Cardiac muscle cell (in vitro differentiated cells and primary cell): ENCODE results near the gene MCM10. TPM values are rescaled to one million over a fixed set of nuclear protein-coding genes. Genes with fewer than 3 reads are reported as not detected.
"Not testable (repeated sequence)": the region's sequence is repeated elsewhere in the genome, so short reads cannot be mapped to it uniquely, and the experiment has no call there.

Experiments
- DNase-seq, 2 donors: peaks; one replicate each; pipeline versions ENCODE4 v3.0.0 to v3.0.0-alpha.2; 2010 to 2017; ENCODE audit warnings: low read depth in 1 of 2, low spot score in 1 of 2
- H3K27ac ChIP-seq: fragments of 200-600 bp; sonication (generic); 2 replicates; pipeline ENCODE4 v1.5.1; 2016
- H3K27me3 ChIP-seq: fragments of 200-600 bp; sonication (generic); 2 replicates; pipeline ENCODE4 v1.6.0; 2016; ENCODE audit warnings: control low read depth
- H3K36me3 ChIP-seq: fragments of 200-600 bp; sonication (generic); 2 replicates; pipeline ENCODE4 v1.5.1; 2016; ENCODE audit warnings: control low read depth
- H3K4me1 ChIP-seq: fragments of 200-600 bp; sonication (generic); 2 replicates; pipeline ENCODE4 v1.8.1; 2017; ENCODE audit warnings: low read depth, mild to moderate bottlenecking, mixed run types
- H3K4me3 ChIP-seq: fragments of 200-600 bp; sonication (generic); 2 replicates; pipeline ENCODE4 v1.5.1; 2016; ENCODE audit warnings: mild to moderate bottlenecking
- H3K9me3 ChIP-seq: fragments of 200-600 bp; sonication (generic); 2 replicates; pipeline ENCODE4 v1.5.1; 2017; ENCODE audit warnings: low read depth, mild to moderate bottlenecking, control low read depth
- polyA plus RNA-seq: library from polyadenylated mRNA; unstranded; fragments of >200 nt; fragmentation: Nextera tagmentation; extraction: Ambion mirVana; gene quantifications from 2 replicates; pipeline ENCODE4 v1.2.1, GENCODE V29; 2016
- total RNA-seq: library from RNA; depleted of rRNA; stranded (reverse); fragments of >200 nt; gene quantifications from 2 replicates; pipeline ENCODE4 v1.2.3, GENCODE V29; 2016
- TF ChIP-seq, protein P1 (sequence below): IDR thresholded peaks from 2 replicates; pipeline ENCODE4 v1.5.1; 2012; ENCODE audit warnings: low read depth, mild to moderate bottlenecking, low read length

The MCM10 gene
- total and polyA plus RNA-seq, 2 experiments from 2014 or later: 3.9 to 10.0 TPM

DNA sequence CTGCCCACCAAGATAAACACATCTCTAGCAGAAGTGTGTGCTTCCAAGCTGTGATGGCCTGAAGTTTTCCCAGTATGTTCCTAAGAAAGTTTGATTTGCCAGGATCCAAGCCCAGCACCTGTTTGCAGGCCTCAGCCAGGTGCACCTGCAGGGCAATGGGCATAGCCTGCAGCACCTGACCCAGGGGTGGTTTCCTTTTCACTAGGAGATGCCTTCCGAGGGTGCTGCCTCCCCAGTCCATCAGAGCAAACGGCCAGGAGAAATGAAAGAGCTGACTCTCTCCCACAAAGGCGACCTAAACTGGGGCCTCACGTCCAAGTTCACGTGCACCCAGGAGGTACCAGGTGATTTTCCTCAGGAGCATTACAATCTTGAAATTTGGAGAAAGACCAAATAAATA, 65.7 kb downstream of the MCM10 start:
- H3K4me3 ChIP-seq: no peak overlapping the region
- no peak for DNase-seq
- no peaks in the 10 kb centered on the region for H3K9me3 ChIP-seq
- H3K36me3 ChIP-seq: no peaks in the 10 kb centered on the region
- H3K27me3 ChIP-seq: no peaks in the 10 kb centered on the region
- H3K27ac ChIP-seq: no peak overlapping the region
- TF ChIP-seq, protein P1, sequence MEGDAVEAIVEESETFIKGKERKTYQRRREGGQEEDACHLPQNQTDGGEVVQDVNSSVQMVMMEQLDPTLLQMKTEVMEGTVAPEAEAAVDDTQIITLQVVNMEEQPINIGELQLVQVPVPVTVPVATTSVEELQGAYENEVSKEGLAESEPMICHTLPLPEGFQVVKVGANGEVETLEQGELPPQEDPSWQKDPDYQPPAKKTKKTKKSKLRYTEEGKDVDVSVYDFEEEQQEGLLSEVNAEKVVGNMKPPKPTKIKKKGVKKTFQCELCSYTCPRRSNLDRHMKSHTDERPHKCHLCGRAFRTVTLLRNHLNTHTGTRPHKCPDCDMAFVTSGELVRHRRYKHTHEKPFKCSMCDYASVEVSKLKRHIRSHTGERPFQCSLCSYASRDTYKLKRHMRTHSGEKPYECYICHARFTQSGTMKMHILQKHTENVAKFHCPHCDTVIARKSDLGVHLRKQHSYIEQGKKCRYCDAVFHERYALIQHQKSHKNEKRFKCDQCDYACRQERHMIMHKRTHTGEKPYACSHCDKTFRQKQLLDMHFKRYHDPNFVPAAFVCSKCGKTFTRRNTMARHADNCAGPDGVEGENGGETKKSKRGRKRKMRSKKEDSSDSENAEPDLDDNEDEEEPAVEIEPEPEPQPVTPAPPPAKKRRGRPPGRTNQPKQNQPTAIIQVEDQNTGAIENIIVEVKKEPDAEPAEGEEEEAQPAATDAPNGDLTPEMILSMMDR: no peak
- no peaks in the 10 kb centered on the region for H3K4me1 ChIP-seq

DNA sequence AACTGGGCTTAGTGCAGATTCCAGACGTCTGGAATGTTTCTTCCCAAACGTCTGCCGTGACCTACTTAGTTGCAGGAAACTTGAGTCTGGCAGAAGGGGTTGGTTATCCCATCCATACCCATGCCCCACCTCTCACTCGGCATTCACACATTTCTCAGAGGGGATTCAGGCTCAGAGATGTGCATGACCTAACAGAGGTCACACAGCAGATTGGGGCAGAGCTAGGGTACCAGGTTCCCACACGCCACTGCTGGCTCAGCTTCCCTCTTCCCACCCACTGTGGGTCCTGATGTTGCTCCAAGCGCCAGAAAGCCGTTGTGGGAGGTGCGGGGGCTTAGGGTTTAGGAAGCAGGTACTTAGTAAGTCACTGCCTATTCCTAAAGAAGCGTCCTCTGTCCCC, 69.8 kb downstream of the MCM10 start:
- Histone ChIP-seq H3K4me3 (no peak overlapping the region), H3K9me3 (no peaks in the 10 kb centered on the region), H3K36me3 (no peaks in the 10 kb centered on the region), H3K27me3 (no peaks in the 10 kb centered on the region), H3K27ac (no peak overlapping the region), H3K4me1 (no peaks in the 10 kb centered on the region)
- TF ChIP-seq, protein P1: no peak
- DNase-seq: no peak

DNA sequence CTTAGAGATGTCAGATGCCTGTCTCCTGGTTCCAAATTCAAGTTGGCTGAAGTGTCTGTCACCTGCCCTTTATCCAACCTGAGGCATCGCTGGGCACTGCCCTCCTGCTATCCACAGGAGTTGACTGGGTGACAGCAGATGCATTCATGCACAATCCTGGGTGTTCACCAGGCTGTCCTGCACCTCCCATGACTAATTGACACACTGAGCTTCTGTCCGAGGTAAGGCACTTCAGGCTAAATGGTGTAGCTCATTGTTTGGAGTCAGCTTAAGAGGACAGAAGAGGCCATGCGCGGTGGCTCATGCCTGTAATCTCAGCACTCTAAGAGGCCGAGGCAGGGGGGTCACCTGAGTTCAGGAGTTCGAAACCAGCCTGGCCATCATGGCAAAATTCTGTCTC, 70.5 kb downstream of the MCM10 start:
- no peak overlapping the region for H3K27ac ChIP-seq
- H3K9me3 ChIP-seq: no peaks in the 10 kb centered on the region
- H3K27me3 ChIP-seq: no peaks in the 10 kb centered on the region
- TF ChIP-seq, protein P1: no peak
- no peaks in the 10 kb centered on the region for H3K4me1 ChIP-seq
- no peaks in the 10 kb centered on the region for H3K36me3 ChIP-seq
- DNase-seq: no peak
- no peak overlapping the region for H3K4me3 ChIP-seq

DNA sequence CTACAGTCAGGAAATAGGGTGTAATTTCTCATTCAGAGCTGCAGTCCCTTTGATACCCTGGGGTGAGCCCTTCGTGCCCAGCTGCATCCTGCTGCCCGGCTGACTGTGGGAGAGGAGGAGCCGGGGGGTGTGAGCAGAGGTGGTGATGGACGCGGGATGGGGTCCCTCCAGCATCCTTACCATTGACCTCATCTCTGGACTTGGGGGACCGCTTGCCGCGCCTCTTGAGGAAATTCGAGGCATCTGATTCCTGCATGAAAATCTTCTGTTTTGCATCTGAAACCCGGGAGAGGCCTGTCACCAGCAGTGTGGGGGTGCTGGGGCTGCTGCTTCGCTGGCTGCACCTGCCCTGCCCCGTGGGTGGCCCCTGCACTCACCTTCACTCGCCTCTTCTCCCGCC, 72.0 kb downstream of the MCM10 start:
- no peak for DNase-seq
- H3K36me3 ChIP-seq: no peaks in the 10 kb centered on the region
- TF ChIP-seq, protein P1: no peak
- no peaks in the 10 kb centered on the region for H3K4me1 ChIP-seq
- no peaks in the 10 kb centered on the region for H3K27me3 ChIP-seq
- no peaks in the 10 kb centered on the region for H3K9me3 ChIP-seq
- H3K4me3 ChIP-seq: no peak overlapping the region
- H3K27ac ChIP-seq: no peak overlapping the region

DNA sequence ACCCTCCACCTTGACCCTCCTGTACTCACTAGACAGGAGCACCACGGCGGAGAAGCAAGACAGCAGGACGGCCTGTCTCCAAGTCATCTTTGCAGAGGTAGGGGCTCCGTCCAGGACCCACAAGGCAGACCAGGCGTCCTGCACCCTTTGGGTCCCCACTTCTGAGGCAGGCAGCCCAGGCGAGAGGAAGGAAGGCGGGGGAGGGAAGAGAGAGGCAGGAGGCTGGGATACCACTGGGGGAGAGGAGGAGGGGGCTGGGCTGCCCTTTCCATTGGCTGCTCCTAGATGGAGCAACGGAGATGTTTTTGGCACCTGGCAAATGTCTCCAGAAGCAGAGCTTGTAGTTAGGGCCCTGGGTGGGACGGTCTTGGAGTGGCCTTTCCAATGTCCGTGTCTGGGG, 72.8 kb downstream of the MCM10 start, which contains the start of gene UCMA:
Gene UCMA, minus strand, starts transcription at position 203 of the 400 bp plus-strand sequence. Its CDS starts 116 bp downstream, at position 87.
- TF ChIP-seq, protein P1: no peak
- no peaks in the 10 kb centered on the region for H3K4me1 ChIP-seq
- H3K27ac ChIP-seq: no peak within 1 kb of the TSS
- H3K27me3 ChIP-seq: no peaks in the 10 kb centered on the region
- no peaks in the 10 kb centered on the region for H3K36me3 ChIP-seq
- no peaks in the 10 kb centered on the region for H3K9me3 ChIP-seq
- no peak for DNase-seq
- no peak within 1 kb of the TSS for H3K4me3 ChIP-seq

DNA sequence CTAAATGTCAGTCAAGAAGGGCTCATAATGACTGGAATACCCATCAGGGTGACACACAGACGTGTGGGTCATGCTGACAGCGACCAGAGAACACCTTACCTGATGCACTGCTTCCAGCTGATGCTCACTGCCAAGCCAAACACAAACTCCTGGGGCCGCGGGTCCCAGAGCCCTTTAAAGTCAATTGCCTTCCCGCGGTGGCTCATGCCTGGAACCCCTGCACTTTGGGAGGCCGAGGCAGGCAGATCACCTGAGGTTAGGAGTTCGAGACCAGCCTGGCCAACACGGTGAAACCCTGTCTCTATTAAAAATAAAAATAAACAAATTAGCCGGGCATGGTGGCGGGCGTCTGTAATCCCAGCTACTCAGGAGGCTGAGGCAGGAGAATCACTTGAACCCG, 73.4 kb downstream of the MCM10 start:
- not testable (repeated sequence) for DNase-seq, H3K36me3 ChIP-seq, H3K9me3 ChIP-seq, H3K4me3 ChIP-seq, H3K27me3 ChIP-seq, H3K4me1 ChIP-seq, H3K27ac ChIP-seq
